H1 (cell line): ENCODE measurements around the gene TC2N. TPM values are rescaled to one million over a fixed set of nuclear protein-coding genes. Genes with fewer than 3 reads are reported as not detected.

ENCODE experiments used
- CTCF ChIA-PET: fragments of 300-600 bp; sonication (Branson Sonifier 250); formaldehyde crosslinking; loops from one replicate; lab custom pipeline; 2021; ENCODE audit not compliant: partially characterized antibody; lab: Charles Lee
- POLR2A ChIA-PET: fragments of 300-600 bp; sonication (Branson Sonifier 250); formaldehyde crosslinking; loops from one replicate; lab custom pipeline; 2021; ENCODE audit warnings: inconsistent platforms; ENCODE audit not compliant: partially characterized antibody; lab: Charles Lee
- DNase-seq, 2 experiments: peaks; one replicate each; pipeline versions ENCODE4 v3.0.0 to v3.0.0-alpha.2; 2010 to 2022; ENCODE audit warnings: low spot score in 2 of 2, low read depth in 1 of 2, mixed read lengths in 1 of 2
- FAIRE-seq: peaks from 2 replicates; lab custom pipeline; 2011; peaks lifted over from hg19 to GRCh38; lab: Jason Lieb, UNC
- H2AFZ ChIP-seq: 2 replicates; pipeline ENCODE4 v1.8.1; 2012; ENCODE audit warnings: low read length, inconsistent platforms
- H2AK5ac ChIP-seq: 2 replicates; pipeline ENCODE4 v1.6.1; 2013; ENCODE audit warnings: low read depth, low read length
- H2BK120ac ChIP-seq: replicated peaks from 2 replicates; pipeline ENCODE3; 2013; ENCODE audit warnings: low read depth, low read length, inconsistent platforms
- H2BK12ac ChIP-seq: 2 replicates; pipeline ENCODE4 v1.6.1; 2013; ENCODE audit warnings: low read depth, low read length
- H2BK15ac ChIP-seq: 2 replicates; pipeline ENCODE4 v1.6.1; 2013; ENCODE audit warnings: low read length
- H2BK20ac ChIP-seq: 2 replicates; pipeline ENCODE4 v1.6.1; 2013; ENCODE audit warnings: low read length
- H2BK5ac ChIP-seq: 2 replicates; pipeline ENCODE4 v1.6.1; 2013; ENCODE audit warnings: low read depth, low read length
- H3K14ac ChIP-seq: 2 replicates; pipeline ENCODE4 v1.6.1; 2013; ENCODE audit warnings: inconsistent platforms; ENCODE audit not compliant: insufficient read length
- H3K18ac ChIP-seq: 2 replicates; pipeline ENCODE4 v1.6.1; 2013; ENCODE audit warnings: low read length; ENCODE audit errors: extremely low read depth
- H3K23ac ChIP-seq: 2 replicates; pipeline ENCODE4 v1.6.1; 2013; ENCODE audit warnings: inconsistent platforms; ENCODE audit not compliant: insufficient read length
- H3K23me2 ChIP-seq: 2 replicates; pipeline ENCODE4 v1.6.1; 2013; ENCODE audit warnings: low read depth, low read length
- H3K27ac ChIP-seq: 2 replicates; pipeline ENCODE4 v1.6.1; 2011; ENCODE audit warnings: low read depth, low read length, inconsistent platforms
- H3K27me3 ChIP-seq, 4 experiments: replicated peaks in 1 of 4; 1 replicate in 1 of 4; 2 replicates in 3 of 4; pipeline versions ENCODE4 v1.6.1 to v1.8.1; 2011 to 2013; ENCODE audit warnings: low read length in 3 of 4, mild to moderate bottlenecking in 3 of 4, inconsistent platforms in 2 of 4, mixed read lengths in 2 of 4, moderate library complexity in 1 of 4; ENCODE audit not compliant: control insufficient read depth in 3 of 4, insufficient read depth in 3 of 4; ENCODE audit errors: extremely low read depth in 1 of 4
- H3K36me3 ChIP-seq, 4 experiments: 2 replicates each; pipeline versions ENCODE4 v1.6.1 to v1.8.1; 2011 to 2013; ENCODE audit warnings: mild to moderate bottlenecking in 4 of 4, low read length in 3 of 4, moderate library complexity in 2 of 4, control low read depth in 1 of 4, inconsistent platforms in 1 of 4; ENCODE audit not compliant: insufficient read depth in 4 of 4, control insufficient read depth in 2 of 4
- H3K4ac ChIP-seq: replicated peaks from 2 replicates; pipeline ENCODE3; 2013; ENCODE audit warnings: low read length, low read depth, mixed read lengths, inconsistent platforms; ENCODE audit not compliant: insufficient read length
- H3K4me1 ChIP-seq, 4 experiments: replicated peaks in 1 of 4; 1 replicate in 1 of 4; 2 replicates in 3 of 4; pipeline versions ENCODE4 v1.6.1 to v1.8.1; 2011 to 2013; ENCODE audit warnings: low read length in 3 of 4, inconsistent platforms in 2 of 4, mixed read lengths in 1 of 4; ENCODE audit not compliant: insufficient read depth in 4 of 4, control insufficient read depth in 3 of 4
- H3K4me2 ChIP-seq, 2 experiments: 2 replicates each; pipeline versions ENCODE4 v1.6.1 to v1.8.1; 2011 to 2013; ENCODE audit warnings: low read depth in 2 of 2, low read length in 2 of 2, control low read depth in 1 of 2, inconsistent platforms in 1 of 2, mild to moderate bottlenecking in 1 of 2; ENCODE audit not compliant: insufficient read depth in 1 of 2
- H3K4me3 ChIP-seq, 4 experiments: fragments of 200-600, 300-600 bp in 1 of 4; sonication (generic), shearing (Covaris generic), sonication (Bioruptor Twin) in 1 of 4; 2 replicates each; pipeline versions ENCODE4 v1.5.1 to v1.8.1; 2011 to 2016; ENCODE audit warnings: low read length in 4 of 4, low read depth in 3 of 4, control low read depth in 2 of 4, inconsistent platforms in 2 of 4, mild to moderate bottlenecking in 2 of 4, mixed read lengths in 1 of 4, moderate library complexity in 1 of 4; ENCODE audit not compliant: insufficient read depth in 2 of 4; ENCODE audit errors: extremely low read depth in 1 of 4
- H3K56ac ChIP-seq: replicated peaks from 2 replicates; pipeline ENCODE3; 2013; ENCODE audit warnings: low read depth, mild to moderate bottlenecking, mixed read lengths, low read length, inconsistent platforms; ENCODE audit not compliant: insufficient read length
- H3K79me1 ChIP-seq: 2 replicates; pipeline ENCODE4 v1.6.1; 2013; ENCODE audit warnings: low read depth, low read length, control low read depth
- H3K79me2 ChIP-seq, 2 experiments: 2 replicates each; pipeline versions ENCODE4 v1.6.1 to v1.8.1; 2012 to 2013; ENCODE audit warnings: low read length in 2 of 2, mild to moderate bottlenecking in 2 of 2, inconsistent platforms in 1 of 2; ENCODE audit not compliant: insufficient read depth in 2 of 2, control insufficient read depth in 1 of 2
- H3K9ac ChIP-seq, 4 experiments: replicated peaks in 1 of 4; 1 replicate in 1 of 4; 2 replicates in 3 of 4; pipeline versions ENCODE4 v1.6.1 to v1.8.1; 2011 to 2013; ENCODE audit warnings: low read depth in 3 of 4, low read length in 3 of 4, control low read depth in 2 of 4, mild to moderate bottlenecking in 2 of 4, moderate library complexity in 2 of 4, inconsistent platforms in 1 of 4; ENCODE audit errors: extremely low read depth in 1 of 4
- H3K9me3 ChIP-seq, 2 experiments: 2 replicates each; pipeline versions ENCODE4 v1.6.1 to v1.8.1; 2012 to 2013; ENCODE audit warnings: mild to moderate bottlenecking in 2 of 2, moderate library complexity in 2 of 2, control low read depth in 1 of 2, inconsistent platforms in 1 of 2, low read depth in 1 of 2, low read length in 1 of 2, mixed read lengths in 1 of 2; ENCODE audit not compliant: insufficient read depth in 2 of 2
- H4K20me1 ChIP-seq, 2 experiments: replicated peaks in 1 of 2; 2 replicates each; pipeline versions ENCODE3 to v1.8.1; 2011 to 2013; ENCODE audit warnings: inconsistent platforms in 2 of 2, low read length in 2 of 2, mild to moderate bottlenecking in 1 of 2; ENCODE audit not compliant: insufficient read depth in 2 of 2, control insufficient read depth in 1 of 2
- H4K5ac ChIP-seq: 2 replicates; pipeline ENCODE4 v1.6.1; 2013; ENCODE audit warnings: low read length, low read depth, mixed read lengths, inconsistent platforms; ENCODE audit not compliant: insufficient read length
- H4K8ac ChIP-seq: 2 replicates; pipeline ENCODE4 v1.8.0; 2013; ENCODE audit warnings: mild to moderate bottlenecking, moderate library complexity, low read length, inconsistent platforms; ENCODE audit not compliant: insufficient read depth; ENCODE audit errors: extremely low read depth
- H4K91ac ChIP-seq: replicated peaks from 2 replicates; pipeline ENCODE3; 2013; ENCODE audit warnings: low read length, mixed read lengths, inconsistent platforms; ENCODE audit not compliant: insufficient read length
- ATF2 ChIP-seq: IDR thresholded peaks from 2 replicates; pipeline ENCODE4 v1.6.1; 2012; ENCODE audit warnings: low read length, inconsistent platforms
- CHD1 ChIP-seq: IDR thresholded peaks from 2 replicates; pipeline ENCODE4 v1.6.1; 2012; ENCODE audit warnings: low read depth, low read length, improper control_type of control experiment
- EZH2 ChIP-seq: fragments of 200-600 bp; sonication (generic); IDR thresholded peaks from 2 replicates; pipeline ENCODE4 v1.7.1; 2012; ENCODE audit warnings: low read depth, mild to moderate bottlenecking, moderate library complexity, low read length, inconsistent platforms; ENCODE audit not compliant: severe bottlenecking
- FOSL1 ChIP-seq: IDR thresholded peaks from 2 replicates; pipeline ENCODE4 v1.6.1; 2011; ENCODE audit warnings: mild to moderate bottlenecking, low read depth, low read length, moderate library complexity; ENCODE audit not compliant: insufficient read depth
- JUN ChIP-seq: IDR thresholded peaks from 2 replicates; pipeline ENCODE4 v1.6.1; 2011; ENCODE audit warnings: low read depth, mild to moderate bottlenecking, improper control_type of control experiment, low read length
- JUND ChIP-seq: IDR thresholded peaks from 2 replicates; pipeline ENCODE4 v1.6.1; 2011; ENCODE audit warnings: mild to moderate bottlenecking, improper control_type of control experiment, low read length
- NRF1 ChIP-seq: IDR thresholded peaks from 2 replicates; pipeline ENCODE4 v1.6.1; 2011; ENCODE audit warnings: mild to moderate bottlenecking, low read depth, low read length, improper control_type of control experiment
- PHF8 ChIP-seq: fragments of 200-600 bp; sonication (generic); conservative IDR thresholded peaks from 2 replicates; pipeline ENCODE4 v1.7.1; 2012; ENCODE audit warnings: low read depth, mild to moderate bottlenecking, inconsistent platforms, low read length, moderate library complexity
- RAD21 ChIP-seq, 2 experiments: IDR thresholded peaks in 1 of 2; conservative IDR thresholded peaks in 1 of 2; 2 replicates each; pipeline ENCODE4 v1.6.1; 2011; ENCODE audit warnings: low read depth in 2 of 2, low read length in 2 of 2, improper control_type of control experiment in 1 of 2, inconsistent platforms in 1 of 2, mild to moderate bottlenecking in 1 of 2, moderate library complexity in 1 of 2
- RNF2 ChIP-seq: fragments of 200-900, 300-1000 bp; sonication (generic); IDR thresholded peaks from 2 replicates; pipeline ENCODE4 v1.7.1; 2016; ENCODE audit warnings: borderline replicate concordance, low read depth, mild to moderate bottlenecking, antibody characterized with exemption, low read length; ENCODE audit not compliant: poor library complexity, severe bottlenecking; ENCODE audit errors: missing control alignments
- TAF1 ChIP-seq: IDR thresholded peaks from 2 replicates; pipeline ENCODE4 v1.6.1; 2011; ENCODE audit warnings: mild to moderate bottlenecking, low read depth, low read length
- WGBS, 2 experiments: shearing (Covaris generic) in 1 of 2; methylation state at CpG; one replicate each; pipeline versions ENCODE4 v1.1.6 to v1.1.7; 2013 to 2015; ENCODE audit warnings: low lambda C conversion rate in 2 of 2, mixed read lengths in 2 of 2, inconsistent platforms in 1 of 2, low coverage in 1 of 2, missing lambda C conversion rate in 1 of 2; ENCODE audit not compliant: insufficient replicate concordance in 2 of 2, insufficient coverage in 1 of 2, insufficient read length in 1 of 2; ENCODE audit errors: extremely low coverage in 1 of 2, missing lambda C conversion rate in 1 of 2; 5-methylcytosine and 5-hydroxymethylcytosine counted together
- polyA plus RNA-seq, 7 experiments: library from polyadenylated mRNA; depleted of rRNA in 3 of 7; stranded (reverse) in 5 of 7; unstranded in 2 of 7; fragments of >200 nt in 5 of 7; fragments of 200-250 nt in 2 of 7; gene quantifications; 1 replicate in 5 of 7; 2 replicates in 1 of 7; 4 replicates in 1 of 7; pipeline versions ENCODE4 v1.2.1 to v1.2.3, GENCODE V29; 2011 to 2013; ENCODE audit warnings: missing spikeins in 2 of 7, mixed read lengths in 2 of 7
- total RNA-seq: library from RNA; stranded (reverse); fragmentation: NEBNext Ultra II Directional; extraction: Animal tissue kit (Norgen Biotek cat#: 25700); gene quantifications from 2 replicates; pipeline ENCODE4 v1.2.1, GENCODE V29; 2021

TC2N gene
- total and polyA plus RNA-seq, 2 of the 8 experiments (the other 6 are each of a cell fraction or from before 2014, with no cell fraction given) = 9.7 to 36.2 TPM

- no peak for FAIRE-seq
- 92% methylated on average over 4 of the region's 4 CpGs; no CpG with 5 or more reads in 1 of the 2 experiments for whole genome bisulfite sequencing, 2 experiments
- TF ChIP-seq PHF8 (no peak), JUN (no peak), NRF1 (no peak), CHD1 (no peak), RAD21 (IDR thresholded peaks at IDR 0.05 in 1 of 2, conservative IDR thresholded peaks at IDR 0.05 in 1 of 2; ENCODE audit: low read depth in 2 of 2, low read length in 2 of 2) (no peak), JUND (no peak), EZH2 (no peak), FOSL1 (no peak), TAF1 (no peak), RNF2 (no peak), ATF2 (no peak)
Observed at GRCh38 chr14:91882776-91883175, 15.4 kb upstream of the TC2N start.

More at GRCh38 chr14:91882776-91883175, 15.4 kb upstream of the TC2N start:
- Histone ChIP-seq H3K4me2 (no peak overlapping the region), H3K4me1 (no peaks in the 10 kb centered on the region; a peak in 1 of 7 replicates), H3K79me1 (no peaks in the 10 kb centered on the region), H3K14ac (no peak overlapping the region), H2BK5ac (no peak overlapping the region), H3K56ac (no peak overlapping the region), H2BK120ac (no peak overlapping the region), H3K36me3 (no peaks in the 10 kb centered on the region), H2BK20ac (no peak overlapping the region), H3K18ac (no peak overlapping the region), H2AFZ (no peak overlapping the region), H3K23me2 (no peaks in the 10 kb centered on the region), H4K8ac (no peak overlapping the region), H3K27me3 (no peaks in the 10 kb centered on the region), H3K4ac (no peak overlapping the region), H3K9me3 (no peaks in the 10 kb centered on the region), H3K27ac (no peak overlapping the region), H4K5ac (no peak overlapping the region), H3K4me3 (no peak overlapping the region), H3K9ac (no peak overlapping the region), H3K79me2 (no peaks in the 10 kb centered on the region), H4K91ac (no peak overlapping the region), H2AK5ac (no peak overlapping the region), H4K20me1 (no peaks in the 10 kb centered on the region), H3K23ac (no peak overlapping the region), H2BK15ac (no peak overlapping the region), H2BK12ac (no peak overlapping the region)
- no peak for DNase-seq
- POLR2A ChIA-PET = interaction anchor here (0.7 kb wide), 1 partner anchor 47 kb away, joined by 3 read pairs; no protein-coding TSS in a partner anchor
- CTCF ChIA-PET = interaction anchor here (0.9 to 2.4 kb wide), 5 partner anchors 10 to 228 kb away, joined by 3 to 10 read pairs (median 4); no protein-coding TSS in a partner anchor
